Endodermal cell (in vitro differentiated cells): ENCODE results near the gene TNKS1BP1. TPM values are rescaled to one million over a fixed set of nuclear protein-coding genes. Genes with fewer than 3 reads are reported as not detected.
A peak's percentile ranks its signal among the peaks of the same experiment; 100 is the strongest.

Experiments
- DNase-seq: peaks from one replicate; pipeline ENCODE4 v3.0.0-alpha.2; 2017
- H3K27ac ChIP-seq: 2 replicates; pipeline ENCODE4 v1.5.1; 2013; ENCODE audit warnings: mild to moderate bottlenecking, low read depth, low read length, moderate library complexity
- H3K27me3 ChIP-seq: 2 replicates; pipeline ENCODE4 v1.6.1; 2013; ENCODE audit warnings: mild to moderate bottlenecking, low read length, moderate library complexity; ENCODE audit not compliant: insufficient read depth, control insufficient read depth, poor library complexity, severe bottlenecking
- H3K36me3 ChIP-seq: 2 replicates; pipeline ENCODE4 v1.7.0; 2013; ENCODE audit warnings: mild to moderate bottlenecking, low read length, moderate library complexity; ENCODE audit not compliant: control insufficient read depth, insufficient read depth
- H3K4me1 ChIP-seq: one replicate; pipeline ENCODE4 v1.7.0; 2013; ENCODE audit warnings: low read length; ENCODE audit not compliant: control insufficient read depth, insufficient read depth
- H3K4me3 ChIP-seq: 2 replicates; pipeline ENCODE4 v1.5.1; 2013; ENCODE audit warnings: mild to moderate bottlenecking, low read length, moderate library complexity
- H3K9ac ChIP-seq: 2 replicates; pipeline ENCODE4 v1.6.1; 2013; ENCODE audit warnings: mild to moderate bottlenecking, low read length, moderate library complexity; ENCODE audit not compliant: poor library complexity, severe bottlenecking; ENCODE audit errors: extremely low read depth
- H3K9me3 ChIP-seq: 2 replicates; pipeline ENCODE4 v1.6.1; 2013; ENCODE audit warnings: mild to moderate bottlenecking, low read length, moderate library complexity; ENCODE audit not compliant: control insufficient read depth
- H3K27ac Mint-ChIP-seq: 2 replicates; pipeline ENCODE4 v1.8.0; 2020; ENCODE audit warnings: mixed read lengths
- H3K27me3 Mint-ChIP-seq: 2 replicates; pipeline ENCODE4 v1.8.0; 2021; ENCODE audit warnings: mild to moderate bottlenecking, mixed read lengths; ENCODE audit not compliant: insufficient read depth
- H3K36me3 Mint-ChIP-seq: 2 replicates; pipeline ENCODE4 v1.8.0; 2020; ENCODE audit warnings: low read depth, mixed read lengths
- H3K4me1 Mint-ChIP-seq: 2 replicates; pipeline ENCODE4 v1.8.0; 2020; ENCODE audit warnings: mixed read lengths
- H3K4me3 Mint-ChIP-seq: 2 replicates; pipeline ENCODE4 v1.8.0; 2020; ENCODE audit warnings: mild to moderate bottlenecking, moderate library complexity, mixed read lengths
- H3K9me3 Mint-ChIP-seq: 2 replicates; pipeline ENCODE4 v1.8.0; 2020; ENCODE audit warnings: mild to moderate bottlenecking, mixed read lengths
- WGBS, 2 experiments: methylation state at CpG; one replicate each; pipeline versions ENCODE4 v1.1.5 to v1.1.7; 2013; ENCODE audit warnings: missing lambda C conversion rate in 2 of 2, mixed read lengths in 1 of 2; ENCODE audit not compliant: insufficient coverage in 1 of 2, insufficient read length in 1 of 2; 5-methylcytosine and 5-hydroxymethylcytosine counted together
- total RNA-seq, 2 donors: library from RNA; stranded (reverse); fragmentation: NEBNext Ultra II Directional in 1 of 2; extraction: Animal tissue kit (Norgen Biotek cat#: 25700) in 1 of 2; gene quantifications; 2 replicates in 1 of 2; 3 replicates in 1 of 2; pipeline ENCODE4 v1.2.1, GENCODE V29; 2021
- TF ChIP-seq, protein P1 (sequence below): fragments of 200-600 bp; sonication (generic); conservative IDR thresholded peaks from 2 replicates; pipeline ENCODE4 v1.5.0; 2021; ENCODE audit warnings: antibody characterized with exemption, mild to moderate bottlenecking

TNKS1BP1 gene
- total RNA-seq, 2 donors from 2014 or later: 60.4 to 73.8 TPM

DNA sequence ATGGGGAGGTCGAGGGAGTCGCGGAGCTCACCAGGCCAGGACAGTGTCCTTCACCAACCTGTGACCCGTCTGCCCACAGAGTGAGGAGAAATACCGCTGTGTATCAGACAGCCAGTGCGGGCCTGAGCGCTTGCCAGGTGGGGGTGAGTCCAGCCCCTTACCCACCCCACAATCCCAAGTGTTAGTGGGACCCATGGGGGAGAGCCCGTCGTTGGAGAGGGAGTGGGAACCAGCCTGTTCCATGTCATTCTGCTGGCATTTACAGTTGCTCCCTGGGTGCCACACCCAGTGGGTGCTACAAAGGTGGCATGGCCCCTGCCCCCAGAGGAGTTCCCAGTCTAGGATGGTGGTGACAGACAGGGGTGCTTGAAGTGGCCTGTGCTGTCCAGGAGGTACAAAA is 22.6 kb upstream of the TNKS1BP1 start:
- DNase-seq: no peak
- no peaks in the 10 kb centered on the region for H3K36me3 Mint-ChIP-seq
- 92 to 96% methylated on average over 2 to 9 of the region's 9 CpGs for WGBS, 2 experiments
- H3K9me3 Mint-ChIP-seq: peaks cover 3% of the 10 kb centered on the region
- no peaks in the 10 kb centered on the region for H3K36me3 ChIP-seq
- H3K27ac Mint-ChIP-seq: no peak overlapping the region
- H3K4me1 Mint-ChIP-seq: peaks cover 2% of the 10 kb centered on the region
- no peaks in the 10 kb centered on the region for H3K9me3 ChIP-seq
- H3K27ac ChIP-seq: no peak overlapping the region
- peaks cover 32% of the 10 kb centered on the region for H3K27me3 Mint-ChIP-seq
- H3K27me3 ChIP-seq: peaks cover 25% of the 10 kb centered on the region
- H3K4me1 ChIP-seq: no peaks in the 10 kb centered on the region
- TF ChIP-seq, protein P1, sequence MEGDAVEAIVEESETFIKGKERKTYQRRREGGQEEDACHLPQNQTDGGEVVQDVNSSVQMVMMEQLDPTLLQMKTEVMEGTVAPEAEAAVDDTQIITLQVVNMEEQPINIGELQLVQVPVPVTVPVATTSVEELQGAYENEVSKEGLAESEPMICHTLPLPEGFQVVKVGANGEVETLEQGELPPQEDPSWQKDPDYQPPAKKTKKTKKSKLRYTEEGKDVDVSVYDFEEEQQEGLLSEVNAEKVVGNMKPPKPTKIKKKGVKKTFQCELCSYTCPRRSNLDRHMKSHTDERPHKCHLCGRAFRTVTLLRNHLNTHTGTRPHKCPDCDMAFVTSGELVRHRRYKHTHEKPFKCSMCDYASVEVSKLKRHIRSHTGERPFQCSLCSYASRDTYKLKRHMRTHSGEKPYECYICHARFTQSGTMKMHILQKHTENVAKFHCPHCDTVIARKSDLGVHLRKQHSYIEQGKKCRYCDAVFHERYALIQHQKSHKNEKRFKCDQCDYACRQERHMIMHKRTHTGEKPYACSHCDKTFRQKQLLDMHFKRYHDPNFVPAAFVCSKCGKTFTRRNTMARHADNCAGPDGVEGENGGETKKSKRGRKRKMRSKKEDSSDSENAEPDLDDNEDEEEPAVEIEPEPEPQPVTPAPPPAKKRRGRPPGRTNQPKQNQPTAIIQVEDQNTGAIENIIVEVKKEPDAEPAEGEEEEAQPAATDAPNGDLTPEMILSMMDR: no peak
- no peak overlapping the region for H3K4me3 Mint-ChIP-seq
- no peak overlapping the region for H3K4me3 ChIP-seq
- H3K9ac ChIP-seq: no peak overlapping the region

DNA sequence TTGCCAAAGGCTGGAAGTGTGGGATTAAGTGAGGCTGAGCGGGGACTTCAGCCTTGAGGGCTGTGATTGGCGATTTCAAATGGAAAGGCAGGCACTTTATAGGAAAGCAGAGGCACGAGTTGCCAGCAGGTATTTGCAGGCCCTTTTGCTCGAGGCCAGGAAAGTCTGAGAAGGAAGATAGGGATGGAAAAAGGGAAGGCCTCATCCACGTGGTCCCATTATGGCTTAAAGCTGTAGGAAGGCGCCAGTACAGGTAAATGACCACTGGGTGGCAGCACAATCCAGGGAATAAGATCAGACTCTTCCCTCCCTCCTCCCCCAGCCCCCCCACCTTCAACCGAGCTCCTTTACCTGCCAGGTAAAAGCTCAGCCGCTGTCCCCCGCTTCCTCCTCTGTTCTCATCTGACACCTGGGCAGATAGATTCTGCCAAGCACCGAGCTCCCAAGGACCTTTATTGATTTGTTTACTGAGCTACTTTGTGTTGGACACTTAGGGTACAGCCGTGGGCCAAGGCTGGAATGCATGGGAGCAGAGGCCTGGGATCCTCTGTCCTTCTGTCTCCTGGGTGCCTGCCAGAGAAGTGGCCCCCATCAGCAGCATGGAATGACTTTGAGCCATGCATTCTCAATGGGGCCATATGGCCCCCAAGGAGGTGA is 20.9 kb upstream of the TNKS1BP1 start:
- no peak overlapping the region for H3K27ac Mint-ChIP-seq
- Histone ChIP-seq H3K27ac (no peak overlapping the region), H3K36me3 (no peaks in the 10 kb centered on the region), H3K4me1 (no peaks in the 10 kb centered on the region), H3K9ac (no peak overlapping the region), H3K4me3 (no peak overlapping the region), H3K27me3 (peaks cover 28% of the 10 kb centered on the region), H3K9me3 (no peaks in the 10 kb centered on the region)
- DNase-seq: peak; percentile 91
- 23 to 49% methylated on average over 5 to 11 of the region's 11 CpGs for WGBS, 2 experiments
- TF ChIP-seq, protein P1: peak; percentile 95
- no peak overlapping the region for H3K4me3 Mint-ChIP-seq
- H3K9me3 Mint-ChIP-seq: no peaks in the 10 kb centered on the region
- H3K36me3 Mint-ChIP-seq: no peaks in the 10 kb centered on the region
- H3K4me1 Mint-ChIP-seq: peaks cover 2% of the 10 kb centered on the region
- peaks cover 41% of the 10 kb centered on the region for H3K27me3 Mint-ChIP-seq

DNA sequence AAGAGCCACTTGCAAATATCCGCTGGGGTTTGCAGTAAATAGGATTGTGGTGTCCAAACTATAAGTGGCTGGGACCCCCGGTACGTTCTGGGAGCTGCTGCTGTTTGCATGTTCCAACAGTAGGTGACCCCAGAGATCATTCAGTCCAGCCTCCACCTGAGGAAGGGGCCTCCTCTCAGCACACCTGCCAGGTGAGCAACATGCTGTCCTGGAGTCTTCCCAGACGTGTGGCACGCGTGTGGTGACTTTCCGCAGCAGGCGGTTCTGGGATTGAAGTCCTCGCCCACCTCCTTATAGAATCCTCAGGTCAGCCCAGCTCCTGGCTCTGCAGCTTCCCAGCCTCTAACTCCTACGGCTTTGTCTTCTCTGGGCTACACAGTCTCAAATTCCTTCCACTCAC is 20.1 kb upstream of the TNKS1BP1 start:
- no peaks in the 10 kb centered on the region for H3K9me3 Mint-ChIP-seq
- H3K27me3 Mint-ChIP-seq: peaks cover 44% of the 10 kb centered on the region
- Histone ChIP-seq H3K4me1 (no peaks in the 10 kb centered on the region), H3K27me3 (peaks cover 32% of the 10 kb centered on the region), H3K36me3 (no peaks in the 10 kb centered on the region), H3K27ac (no peak overlapping the region), H3K9ac (no peak overlapping the region), H3K9me3 (no peaks in the 10 kb centered on the region), H3K4me3 (no peak overlapping the region)
- TF ChIP-seq, protein P1: no peak
- no peak for DNase-seq
- peaks cover 2% of the 10 kb centered on the region for H3K4me1 Mint-ChIP-seq
- H3K27ac Mint-ChIP-seq: no peak overlapping the region
- H3K4me3 Mint-ChIP-seq: no peak overlapping the region
- H3K36me3 Mint-ChIP-seq: no peaks in the 10 kb centered on the region
- WGBS, 2 experiments: 93 to 96% methylated on average over 10 of the region's 10 CpGs
